Measurements from ENCODE around the gene GALNT16.

The GALNT16 gene

DNA sequence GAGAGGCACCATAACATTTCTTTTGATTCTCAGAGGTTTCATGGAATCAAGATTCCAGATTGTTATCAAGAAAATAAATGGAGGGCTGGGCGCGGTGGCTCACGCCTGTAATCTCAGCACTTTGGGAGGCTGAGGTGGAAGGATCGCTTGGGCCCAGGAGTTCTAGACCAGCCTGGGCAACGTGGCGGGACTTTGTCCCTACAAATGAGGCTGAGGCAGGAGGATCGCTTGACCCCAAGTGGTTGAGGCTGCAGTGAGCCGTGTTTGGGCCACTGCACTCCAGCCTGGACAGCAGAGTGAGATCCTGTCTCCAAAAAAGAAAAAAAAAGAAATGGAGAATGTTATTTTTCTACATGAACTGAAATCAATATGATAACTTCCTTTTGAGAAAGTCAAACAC is 139.8 kb downstream of the GALNT16 start:
- no peak overlapping the region for H3K27ac ChIP-seq
- DNase-seq (ENCODE audit: low spot score): no peak
- H3K4me3 ChIP-seq: peak overlapping the region; percentile 96
- TF ChIP-seq, protein P1, sequence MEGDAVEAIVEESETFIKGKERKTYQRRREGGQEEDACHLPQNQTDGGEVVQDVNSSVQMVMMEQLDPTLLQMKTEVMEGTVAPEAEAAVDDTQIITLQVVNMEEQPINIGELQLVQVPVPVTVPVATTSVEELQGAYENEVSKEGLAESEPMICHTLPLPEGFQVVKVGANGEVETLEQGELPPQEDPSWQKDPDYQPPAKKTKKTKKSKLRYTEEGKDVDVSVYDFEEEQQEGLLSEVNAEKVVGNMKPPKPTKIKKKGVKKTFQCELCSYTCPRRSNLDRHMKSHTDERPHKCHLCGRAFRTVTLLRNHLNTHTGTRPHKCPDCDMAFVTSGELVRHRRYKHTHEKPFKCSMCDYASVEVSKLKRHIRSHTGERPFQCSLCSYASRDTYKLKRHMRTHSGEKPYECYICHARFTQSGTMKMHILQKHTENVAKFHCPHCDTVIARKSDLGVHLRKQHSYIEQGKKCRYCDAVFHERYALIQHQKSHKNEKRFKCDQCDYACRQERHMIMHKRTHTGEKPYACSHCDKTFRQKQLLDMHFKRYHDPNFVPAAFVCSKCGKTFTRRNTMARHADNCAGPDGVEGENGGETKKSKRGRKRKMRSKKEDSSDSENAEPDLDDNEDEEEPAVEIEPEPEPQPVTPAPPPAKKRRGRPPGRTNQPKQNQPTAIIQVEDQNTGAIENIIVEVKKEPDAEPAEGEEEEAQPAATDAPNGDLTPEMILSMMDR (IDR thresholded peaks at IDR 0.05): no peak

DNA sequence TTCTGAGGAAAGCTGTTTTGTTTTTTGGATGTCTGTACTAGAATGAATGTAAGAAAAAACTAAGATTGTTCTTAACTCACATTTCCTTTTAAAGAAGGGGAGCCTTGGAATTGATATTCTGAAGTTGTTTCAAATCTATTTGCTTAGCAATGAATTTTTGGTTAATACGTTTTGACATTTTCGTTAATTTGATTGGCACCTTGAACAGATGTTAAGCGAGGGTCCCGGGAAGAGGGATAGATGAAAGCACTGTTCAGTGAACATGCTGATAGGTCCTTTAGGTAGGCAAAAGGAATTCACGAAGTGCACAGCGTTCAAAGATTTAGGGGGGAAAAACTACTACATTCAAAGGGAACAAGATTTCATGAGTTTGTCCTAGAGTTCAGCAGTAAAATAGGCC is 140.2 kb downstream of the GALNT16 start:
- TF ChIP-seq, protein P1 (IDR thresholded peaks at IDR 0.05): no peak
- no peak overlapping the region for H3K27ac ChIP-seq
- DNase-seq (ENCODE audit: low spot score): no peak
- H3K4me3 ChIP-seq: peak overlapping the region; percentile 96

DNA sequence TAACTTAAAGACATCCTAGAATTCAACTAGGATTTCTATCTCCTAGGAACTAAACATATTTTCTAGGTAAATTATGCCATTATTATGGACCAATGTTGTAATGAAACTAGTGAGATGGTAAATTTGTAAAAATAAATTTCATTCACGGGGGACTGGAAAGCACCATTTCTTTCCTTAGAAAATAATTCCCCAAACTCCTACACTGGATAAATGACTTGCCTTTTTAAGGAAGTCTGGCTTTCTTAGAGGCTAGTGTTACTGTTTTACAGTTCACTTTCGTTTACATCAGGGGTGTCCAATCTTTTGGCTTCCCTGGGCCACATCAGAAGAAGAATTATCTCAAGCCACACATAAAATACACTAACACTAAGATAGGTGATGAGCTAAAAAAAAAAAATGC is 141.9 kb downstream of the GALNT16 start:
- Histone ChIP-seq H3K27ac (no peak overlapping the region), H3K4me3 (no peak overlapping the region)
- no peak for DNase-seq (ENCODE audit: low spot score)
- TF ChIP-seq, protein P1 (IDR thresholded peaks at IDR 0.05): no peak

DNA sequence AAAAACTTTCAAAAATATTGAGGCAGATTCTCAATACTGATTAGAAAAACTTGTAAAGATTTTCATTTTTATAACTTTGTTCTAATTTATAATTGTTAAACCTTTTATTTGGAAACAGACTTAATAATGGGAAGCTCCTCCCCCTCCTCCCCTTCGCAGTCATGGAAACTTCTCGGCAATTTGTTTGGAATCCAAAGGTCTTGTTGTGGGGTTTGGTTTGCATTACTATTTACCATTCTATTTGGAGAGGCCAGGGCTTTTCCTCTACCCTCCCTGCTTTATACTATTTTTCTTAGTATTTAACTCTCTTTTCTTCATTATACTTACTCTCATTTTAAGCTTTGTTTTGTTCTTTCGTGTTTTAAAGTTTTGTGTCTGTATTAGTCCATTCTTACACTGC is 144.5 kb downstream of the GALNT16 start:
- Histone ChIP-seq H3K4me3 (no peak overlapping the region), H3K27ac (no peak overlapping the region)
- no peak for DNase-seq (ENCODE audit: low spot score)
- TF ChIP-seq, protein P1 (IDR thresholded peaks at IDR 0.05): no peak

DNA sequence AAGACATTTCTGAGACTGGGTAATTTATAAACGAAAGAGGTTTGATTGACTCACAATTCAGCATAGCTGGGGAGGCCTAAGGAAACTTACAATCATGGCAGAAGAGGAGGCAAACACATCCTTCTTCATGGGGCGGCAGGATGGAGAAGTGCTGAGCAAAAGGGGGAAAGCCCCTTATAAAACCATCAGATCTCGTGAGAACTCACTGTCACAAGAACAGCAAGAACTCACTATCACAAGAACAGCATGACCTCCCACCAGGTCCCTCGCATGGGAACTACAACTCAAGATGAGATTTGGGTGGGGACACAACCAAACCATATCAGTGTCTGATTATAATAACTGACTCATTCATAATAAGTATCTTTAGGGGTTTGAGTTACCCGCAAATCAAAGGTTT is 144.9 kb downstream of the GALNT16 start:
- TF ChIP-seq, protein P1 (IDR thresholded peaks at IDR 0.05): no peak
- H3K4me3 ChIP-seq: no peak overlapping the region

DNA sequence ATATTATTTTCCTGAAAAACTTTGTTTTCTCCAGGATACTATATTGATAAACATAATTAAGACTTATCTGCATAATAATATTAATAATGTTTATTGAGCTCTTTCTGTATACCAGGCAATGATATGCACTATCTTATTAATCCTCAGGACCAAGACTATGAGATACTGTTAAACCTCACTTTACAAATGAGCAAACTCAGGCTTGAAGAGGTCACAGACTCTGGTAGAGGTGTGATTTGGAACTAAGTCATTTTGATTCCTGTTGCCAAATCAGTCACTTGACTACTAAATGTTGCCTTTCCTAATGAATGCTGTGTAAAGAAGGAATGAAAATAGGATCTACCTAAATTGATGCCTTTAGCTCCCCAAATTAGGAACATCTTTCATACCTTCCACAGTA is 145.8 kb downstream of the GALNT16 start:
- TF ChIP-seq, protein P1 (IDR thresholded peaks at IDR 0.05): no peak
- DNase-seq (ENCODE audit: low spot score): no peak
- Histone ChIP-seq H3K4me3 (no peak overlapping the region), H3K27ac (no peak overlapping the region)

More for the DNA sequence above, 144.9 kb downstream of the GALNT16 start:
- no peak overlapping the region for H3K27ac ChIP-seq
- DNase-seq (ENCODE audit: low spot score): no peak

Measured in coronary artery (tissue), 2 donors.